ENCODE measurements around the gene ARHGAP15. TPM values are rescaled to one million over a fixed set of nuclear protein-coding genes. Genes with fewer than 3 reads are reported as not detected.
A peak's percentile ranks its signal among the peaks of the same experiment; 100 is the strongest.

Gene ARHGAP15
- total RNA-seq, 2 experiments from 2014 or later: 167 TPM

- no peak overlapping the region for H3K27ac Mint-ChIP-seq
- ChIA-PET CTCF (no interaction called here), POLR2A (no interaction called here)
- H3K4me1 Mint-ChIP-seq: no peaks in the 10 kb centered on the region
- no peak for DNase-seq
- H3K4me3 Mint-ChIP-seq: no peak overlapping the region
- peaks cover 42% of the 10 kb centered on the region for H3K36me3 Mint-ChIP-seq (ENCODE audit: low read depth)
- H3K27me3 Mint-ChIP-seq: no peaks in the 10 kb centered on the region
- H3K9me3 Mint-ChIP-seq: no peaks in the 10 kb centered on the region
These were observed 212.3 kb downstream of the ARHGAP15 start for GRCh38 chr2:143341478-143341877.

- no peaks in the 10 kb centered on the region for H3K27me3 Mint-ChIP-seq
- H3K4me1 Mint-ChIP-seq: no peaks in the 10 kb centered on the region
- H3K4me3 Mint-ChIP-seq: no peak overlapping the region
- no peak for DNase-seq
- H3K9me3 Mint-ChIP-seq: no peaks in the 10 kb centered on the region
- no peak overlapping the region for H3K27ac Mint-ChIP-seq
- ChIA-PET CTCF (no interaction called here), POLR2A (no interaction called here)
- H3K36me3 Mint-ChIP-seq (ENCODE audit: low read depth): peaks cover 29% of the 10 kb centered on the region
These were observed 215.6 kb downstream of the ARHGAP15 start for GRCh38 chr2:143344780-143345179.

GRCh38 chr2:143345887-143346787 lies 216.9 kb downstream of the ARHGAP15 start:
- Mint-ChIP-seq H3K9me3 (no peaks in the 10 kb centered on the region), H3K27ac (no peak overlapping the region)

GRCh38 chr2:143347271-143347695 lies 218.1 kb downstream of the ARHGAP15 start:
- H3K27me3 Mint-ChIP-seq: no peaks in the 10 kb centered on the region
- peaks cover 24% of the 10 kb centered on the region for H3K36me3 Mint-ChIP-seq (ENCODE audit: low read depth)
- no peaks in the 10 kb centered on the region for H3K4me1 Mint-ChIP-seq
- no peaks in the 10 kb centered on the region for H3K9me3 Mint-ChIP-seq
- H3K27ac Mint-ChIP-seq: no peak overlapping the region
- POLR2A ChIA-PET: interaction anchor here (0.9 kb wide), 1 partner anchor 9 kb away, joined by 3 read pairs; no protein-coding TSS in a partner anchor
- CTCF ChIA-PET: no interaction called here
- no peak for DNase-seq
- no peak overlapping the region for H3K4me3 Mint-ChIP-seq

More at GRCh38 chr2:143345887-143346787, 216.9 kb downstream of the ARHGAP15 start:
- ChIA-PET CTCF (no interaction called here), POLR2A (no interaction called here)
- H3K27me3 Mint-ChIP-seq: no peaks in the 10 kb centered on the region
- peaks cover 22% of the 10 kb centered on the region for H3K36me3 Mint-ChIP-seq (ENCODE audit: low read depth)
- no peaks in the 10 kb centered on the region for H3K4me1 Mint-ChIP-seq
- DNase-seq: no peak
- H3K4me3 Mint-ChIP-seq: no peak overlapping the region

GRCh38 chr2:143347901-143348414 lies 218.7 kb downstream of the ARHGAP15 start:
- Mint-ChIP-seq H3K4me3 (no peak overlapping the region), H3K27ac (no peak overlapping the region)
- CTCF ChIA-PET: no interaction called here

GRCh38 chr2:143354050-143354750 lies 225.0 kb downstream of the ARHGAP15 start:
- CTCF ChIA-PET: no interaction called here
- H3K27me3 Mint-ChIP-seq: no peaks in the 10 kb centered on the region
- H3K4me3 Mint-ChIP-seq: no peak overlapping the region
- H3K9me3 Mint-ChIP-seq: no peaks in the 10 kb centered on the region
- DNase-seq: no peak
- H3K4me1 Mint-ChIP-seq: no peaks in the 10 kb centered on the region
- no peak overlapping the region for H3K27ac Mint-ChIP-seq
- H3K36me3 Mint-ChIP-seq (ENCODE audit: low read depth): peaks cover 19% of the 10 kb centered on the region
- POLR2A ChIA-PET: no interaction called here

More at GRCh38 chr2:143347901-143348414, 218.7 kb downstream of the ARHGAP15 start:
- no peaks in the 10 kb centered on the region for H3K27me3 Mint-ChIP-seq
- POLR2A ChIA-PET: no interaction called here
- H3K9me3 Mint-ChIP-seq: no peaks in the 10 kb centered on the region
- H3K36me3 Mint-ChIP-seq (ENCODE audit: low read depth): peaks cover 23% of the 10 kb centered on the region
- no peak for DNase-seq
- H3K4me1 Mint-ChIP-seq: no peaks in the 10 kb centered on the region

GRCh38 chr2:143355870-143356269 lies 226.7 kb downstream of the ARHGAP15 start:
- peaks cover 26% of the 10 kb centered on the region for H3K36me3 Mint-ChIP-seq (ENCODE audit: low read depth)
- no peak overlapping the region for H3K27ac Mint-ChIP-seq
- ChIA-PET CTCF (no interaction called here), POLR2A (no interaction called here)
- H3K27me3 Mint-ChIP-seq: no peaks in the 10 kb centered on the region
- no peaks in the 10 kb centered on the region for H3K9me3 Mint-ChIP-seq
- no peaks in the 10 kb centered on the region for H3K4me1 Mint-ChIP-seq
- no peak for DNase-seq
- no peak overlapping the region for H3K4me3 Mint-ChIP-seq

GRCh38 chr2:143356336-143356735 lies 227.1 kb downstream of the ARHGAP15 start:
- POLR2A ChIA-PET: no interaction called here
- no peaks in the 10 kb centered on the region for H3K27me3 Mint-ChIP-seq
- no peaks in the 10 kb centered on the region for H3K9me3 Mint-ChIP-seq
- no peak overlapping the region for H3K27ac Mint-ChIP-seq
- no peaks in the 10 kb centered on the region for H3K4me1 Mint-ChIP-seq
- no peak for DNase-seq
- H3K4me3 Mint-ChIP-seq: no peak overlapping the region
- H3K36me3 Mint-ChIP-seq (ENCODE audit: low read depth): peaks cover 24% of the 10 kb centered on the region
- CTCF ChIA-PET: no interaction called here

- DNase-seq: no peak
- H3K27ac Mint-ChIP-seq: no peak overlapping the region
- H3K36me3 Mint-ChIP-seq (ENCODE audit: low read depth): peaks cover 25% of the 10 kb centered on the region
- no peaks in the 10 kb centered on the region for H3K27me3 Mint-ChIP-seq
- H3K9me3 Mint-ChIP-seq: no peaks in the 10 kb centered on the region
- ChIA-PET POLR2A (no interaction called here), CTCF (no interaction called here)
- no peaks in the 10 kb centered on the region for H3K4me1 Mint-ChIP-seq
- no peak overlapping the region for H3K4me3 Mint-ChIP-seq
These were observed 227.7 kb downstream of the ARHGAP15 start for GRCh38 chr2:143356736-143357446.

GRCh38 chr2:143357966-143358365 lies 228.7 kb downstream of the ARHGAP15 start:
- H3K27ac Mint-ChIP-seq: no peak overlapping the region

GRCh38 chr2:143361346-143361745 lies 232.1 kb downstream of the ARHGAP15 start:
- no peak for DNase-seq
- H3K27ac Mint-ChIP-seq: no peak overlapping the region
- ChIA-PET CTCF (no interaction called here), POLR2A (no interaction called here)
- H3K9me3 Mint-ChIP-seq: no peaks in the 10 kb centered on the region
- H3K4me3 Mint-ChIP-seq: no peak overlapping the region
- no peaks in the 10 kb centered on the region for H3K27me3 Mint-ChIP-seq
- no peaks in the 10 kb centered on the region for H3K4me1 Mint-ChIP-seq
- H3K36me3 Mint-ChIP-seq (ENCODE audit: low read depth): peaks cover 30% of the 10 kb centered on the region

More at GRCh38 chr2:143357966-143358365, 228.7 kb downstream of the ARHGAP15 start:
- Mint-ChIP-seq H3K4me3 (no peak overlapping the region), H3K9me3 (no peaks in the 10 kb centered on the region), H3K27me3 (no peaks in the 10 kb centered on the region), H3K4me1 (no peaks in the 10 kb centered on the region), H3K36me3 (ENCODE audit: low read depth) (peaks cover 34% of the 10 kb centered on the region)
- ChIA-PET CTCF (no interaction called here), POLR2A (no interaction called here)
- no peak for DNase-seq

GRCh38 chr2:143371616-143372015 lies 242.4 kb downstream of the ARHGAP15 start:
- H3K36me3 Mint-ChIP-seq (ENCODE audit: low read depth): peaks cover 15% of the 10 kb centered on the region
- peak overlapping the region; percentile 11 for H3K27ac Mint-ChIP-seq
- no peaks in the 10 kb centered on the region for H3K27me3 Mint-ChIP-seq
- ChIA-PET CTCF (no interaction called here), POLR2A (no interaction called here)
- H3K9me3 Mint-ChIP-seq: no peaks in the 10 kb centered on the region
- DNase-seq: no peak
- no peak overlapping the region for H3K4me3 Mint-ChIP-seq
- H3K4me1 Mint-ChIP-seq: peaks cover 2% of the 10 kb centered on the region

GRCh38 chr2:143375384-143375880 lies 246.2 kb downstream of the ARHGAP15 start:
- DNase-seq: no peak
- H3K27ac Mint-ChIP-seq: no peak overlapping the region
- no peaks in the 10 kb centered on the region for H3K27me3 Mint-ChIP-seq
- no peaks in the 10 kb centered on the region for H3K9me3 Mint-ChIP-seq
- no peak overlapping the region for H3K4me3 Mint-ChIP-seq
- peaks cover 8% of the 10 kb centered on the region for H3K36me3 Mint-ChIP-seq (ENCODE audit: low read depth)
- ChIA-PET CTCF (no interaction called here), POLR2A (interaction anchor here (1.0 kb wide), 1 partner anchor 14 kb away, joined by 3 read pairs; no protein-coding TSS in a partner anchor)
- no peaks in the 10 kb centered on the region for H3K4me1 Mint-ChIP-seq
